Hepatocyte (in vitro differentiated cells): ENCODE measurements around the gene F11R. TPM values are rescaled to one million over a fixed set of nuclear protein-coding genes. Genes with fewer than 3 reads are reported as not detected.

ENCODE experiments used
- DNase-seq: peaks from one replicate; pipeline ENCODE4 v3.0.0-alpha.2; 2016; ENCODE audit warnings: low spot score
- H2AFZ ChIP-seq: fragments of 200-600 bp; sonication (generic); 2 replicates; pipeline ENCODE4 v1.6.0; 2016; ENCODE audit warnings: antibody characterized with exemption, mild to moderate bottlenecking
- H3K27ac ChIP-seq: fragments of 200-600 bp; sonication (generic); 2 replicates; pipeline ENCODE4 v1.5.1; 2016; ENCODE audit warnings: mild to moderate bottlenecking
- H3K27me3 ChIP-seq: fragments of 200-600 bp; sonication (generic); 2 replicates; pipeline ENCODE4 v1.6.1; 2016
- H3K36me3 ChIP-seq: fragments of 200-600 bp; sonication (generic); replicated peaks from 2 replicates; pipeline ENCODE4 v1.5.1; 2016; ENCODE audit warnings: low read depth; ENCODE audit not compliant: insufficient read depth
- H3K4me1 ChIP-seq: fragments of 200-600 bp; sonication (generic); 2 replicates; pipeline ENCODE4 v1.5.1; 2016; ENCODE audit warnings: mild to moderate bottlenecking, moderate library complexity; ENCODE audit not compliant: insufficient read depth
- H3K4me2 ChIP-seq: fragments of 200-600 bp; sonication (generic); 2 replicates; pipeline ENCODE4 v1.6.0; 2016
- H3K4me3 ChIP-seq: fragments of 200-600 bp; sonication (generic); 2 replicates; pipeline ENCODE4 v1.5.1; 2016; ENCODE audit warnings: mild to moderate bottlenecking
- H3K79me2 ChIP-seq: fragments of 200-600 bp; sonication (generic); 2 replicates; pipeline ENCODE4 v1.6.0; 2017; ENCODE audit warnings: mild to moderate bottlenecking
- H3K9me2 ChIP-seq: fragments of 200-600 bp; sonication (generic); replicated peaks from 2 replicates; pipeline ENCODE4 v1.6.0; 2017; ENCODE audit warnings: mild to moderate bottlenecking; ENCODE audit not compliant: insufficient read depth
- H3K9me3 ChIP-seq: fragments of 200-600 bp; sonication (generic); 2 replicates; pipeline ENCODE4 v1.5.1; 2016; ENCODE audit warnings: low read depth, mild to moderate bottlenecking
- H4K20me1 ChIP-seq: fragments of 200-600 bp; sonication (generic); 2 replicates; pipeline ENCODE4 v1.6.0; 2016; ENCODE audit warnings: mild to moderate bottlenecking; ENCODE audit not compliant: insufficient read depth, poor library complexity, severe bottlenecking
- CTCF ChIP-seq: fragments of 200-600 bp; sonication (generic); IDR thresholded peaks from 2 replicates; pipeline ENCODE4 v1.5.1; 2016; ENCODE audit warnings: antibody characterized with exemption, mild to moderate bottlenecking; ENCODE audit not compliant: poor library complexity
- EZH2 ChIP-seq: fragments of 200-600 bp; sonication (generic); IDR thresholded peaks from 2 replicates; pipeline ENCODE4 v1.6.1; 2016; ENCODE audit warnings: antibody characterized with exemption, mild to moderate bottlenecking, borderline replicate concordance
- EZH2phosphoT487 ChIP-seq: fragments of 200-600 bp; sonication (generic); IDR thresholded peaks from one replicate; pipeline ENCODE4 v1.6.1; 2018; ENCODE audit warnings: antibody characterized with exemption, mild to moderate bottlenecking, low read depth, moderate library complexity; ENCODE audit not compliant: unreplicated experiment, severe bottlenecking
- WGBS: methylation state at CpG from one replicate; pipeline ENCODE4 v1.1.6; 2016; ENCODE audit warnings: low lambda C conversion rate; ENCODE audit errors: missing lambda C conversion rate; 5-methylcytosine and 5-hydroxymethylcytosine counted together
- polyA plus RNA-seq: library from polyadenylated mRNA; unstranded; fragments of >200 nt; fragmentation: Nextera tagmentation; extraction: Ambion mirVana; gene quantifications from 2 replicates; pipeline ENCODE4 v1.2.1, GENCODE V29; 2016
- total RNA-seq: library from RNA; depleted of rRNA; stranded (reverse); fragments of >200 nt; gene quantifications from 2 replicates; pipeline ENCODE4 v1.2.3, GENCODE V29; 2014

F11R gene
- total and polyA plus RNA-seq, 2 experiments from 2014 or later = 148 to 180 TPM

- no peaks in the 10 kb centered on the region for H4K20me1 ChIP-seq
- no peak for DNase-seq
- no peak overlapping the region for H2AFZ ChIP-seq
- no peaks in the 10 kb centered on the region for H3K9me2 ChIP-seq
- H3K4me3 ChIP-seq = no peak overlapping the region
- no peaks in the 10 kb centered on the region for H3K36me3 ChIP-seq
- H3K4me2 ChIP-seq = no peak overlapping the region
- no peaks in the 10 kb centered on the region for H3K79me2 ChIP-seq
- H3K9me3 ChIP-seq = no peaks in the 10 kb centered on the region
- WGBS = 97% methylated on average over 2 of the region's 2 CpGs
- no peaks in the 10 kb centered on the region for H3K4me1 ChIP-seq
- no peaks in the 10 kb centered on the region for H3K27me3 ChIP-seq
- TF ChIP-seq CTCF (no peak), EZH2 (no peak), EZH2phosphoT487 (no peak)
- H3K27ac ChIP-seq = no peak overlapping the region
Observed at GRCh38 chr1:160975026-160975425, 45.9 kb downstream of the F11R start.

GRCh38 chr1:160973491-160973890 lies 47.5 kb downstream of the F11R start:
- no peak for DNase-seq
- 82% methylated on average over 4 of the region's 4 CpGs for WGBS
- H3K79me2 ChIP-seq = no peaks in the 10 kb centered on the region

GRCh38 chr1:160972939-160973338 lies 48.0 kb downstream of the F11R start:
- no peaks in the 10 kb centered on the region for H4K20me1 ChIP-seq
- no peaks in the 10 kb centered on the region for H3K27me3 ChIP-seq
- no peak overlapping the region for H3K4me2 ChIP-seq
- no peak for DNase-seq
- no peaks in the 10 kb centered on the region for H3K9me3 ChIP-seq
- no peak overlapping the region for H3K4me3 ChIP-seq
- 60% methylated on average over 3 of the region's 3 CpGs for WGBS
- no peak overlapping the region for H3K27ac ChIP-seq
- H3K79me2 ChIP-seq = no peaks in the 10 kb centered on the region
- H3K36me3 ChIP-seq = no peaks in the 10 kb centered on the region
- no peaks in the 10 kb centered on the region for H3K9me2 ChIP-seq
- no peak overlapping the region for H2AFZ ChIP-seq
- TF ChIP-seq EZH2 (no peak), CTCF (no peak), EZH2phosphoT487 (no peak)
- H3K4me1 ChIP-seq = no peaks in the 10 kb centered on the region

More at GRCh38 chr1:160973491-160973890, 47.5 kb downstream of the F11R start:
- no peak overlapping the region for H3K4me3 ChIP-seq
- H3K4me1 ChIP-seq = no peaks in the 10 kb centered on the region
- no peaks in the 10 kb centered on the region for H4K20me1 ChIP-seq
- H3K9me2 ChIP-seq = no peaks in the 10 kb centered on the region
- no peak overlapping the region for H3K27ac ChIP-seq
- H3K27me3 ChIP-seq = no peaks in the 10 kb centered on the region
- no peaks in the 10 kb centered on the region for H3K36me3 ChIP-seq
- no peak overlapping the region for H2AFZ ChIP-seq
- TF ChIP-seq CTCF (no peak), EZH2phosphoT487 (no peak), EZH2 (no peak)
- H3K4me2 ChIP-seq = no peak overlapping the region
- no peaks in the 10 kb centered on the region for H3K9me3 ChIP-seq

- Histone ChIP-seq H3K9me2 (no peaks in the 10 kb centered on the region), H3K79me2 (no peaks in the 10 kb centered on the region), H3K4me3 (no peak overlapping the region), H2AFZ (no peak overlapping the region), H3K27ac (no peak overlapping the region), H4K20me1 (no peaks in the 10 kb centered on the region), H3K4me2 (no peak overlapping the region), H3K36me3 (no peaks in the 10 kb centered on the region), H3K9me3 (no peaks in the 10 kb centered on the region), H3K4me1 (no peaks in the 10 kb centered on the region), H3K27me3 (no peaks in the 10 kb centered on the region)
- TF ChIP-seq CTCF (no peak), EZH2phosphoT487 (no peak), EZH2 (no peak)
- no peak for DNase-seq
- WGBS = 36% methylated on average over 6 of the region's 6 CpGs
Observed at GRCh38 chr1:160971618-160972056, 49.3 kb downstream of the F11R start.
